GM18498 (cell line): ENCODE data around the gene CD40LG.
A peak's percentile ranks its signal among the peaks of the same experiment; 100 is the strongest.

Experiments
- ATAC-seq: cut with Tn5 transposase; IDR thresholded peaks from one replicate; pipeline ENCODE4 v1.9.1; 2021; ENCODE audit warnings: mild to moderate bottlenecking, moderate library complexity; ENCODE audit not compliant: unreplicated experiment

The CD40LG gene

DNA sequence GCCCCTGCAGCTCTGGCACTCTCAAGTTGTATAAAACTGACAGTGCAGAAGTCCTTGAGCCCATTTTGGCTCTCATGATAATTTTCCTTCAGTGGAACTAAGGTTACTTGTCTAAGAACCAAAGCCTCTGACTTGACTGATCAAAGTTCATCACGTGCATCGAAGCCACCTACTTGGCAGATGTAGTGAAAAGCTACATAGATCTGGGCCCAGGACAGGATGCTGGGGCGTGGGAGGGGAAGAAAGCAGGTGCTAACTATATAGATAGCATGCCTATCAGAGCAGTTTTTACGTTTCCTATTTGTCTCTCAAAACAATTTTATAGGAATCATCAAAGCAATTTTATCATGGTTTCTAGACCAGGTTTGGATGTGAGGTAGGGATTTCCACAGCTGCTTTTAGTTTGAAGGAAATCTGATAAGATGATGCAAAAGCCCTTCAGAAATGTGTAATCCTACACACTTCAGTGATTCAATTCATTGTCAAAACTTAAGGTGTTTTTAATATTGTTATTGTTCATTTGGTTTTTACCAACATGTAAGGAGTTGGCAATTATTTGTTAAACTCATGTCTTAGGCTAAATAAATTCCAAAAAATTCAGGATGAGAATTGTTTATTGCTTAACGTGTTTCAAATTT lies 1.2 kb upstream of the CD40LG start:
- no peak for ATAC-seq

DNA sequence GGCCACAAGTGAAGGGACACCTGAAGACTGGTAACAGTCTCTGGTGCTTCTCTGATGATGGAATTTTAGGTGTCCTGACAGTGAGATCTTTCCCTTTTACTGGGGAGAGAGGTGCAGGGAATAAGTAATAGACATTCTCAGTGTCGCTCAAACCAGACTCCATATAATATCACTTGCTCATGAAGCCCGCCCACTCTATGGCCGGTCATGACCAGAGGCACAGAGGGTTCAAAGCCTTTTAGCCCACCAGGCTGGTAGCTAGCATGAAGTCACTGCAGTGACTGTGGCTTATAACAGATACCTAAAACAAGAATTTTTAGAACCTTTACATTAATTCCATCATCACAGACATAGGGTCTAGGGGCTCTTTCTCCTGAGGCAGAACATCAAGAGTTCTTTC lies 2.9 kb downstream of the CD40LG start:
- no peak for ATAC-seq

DNA sequence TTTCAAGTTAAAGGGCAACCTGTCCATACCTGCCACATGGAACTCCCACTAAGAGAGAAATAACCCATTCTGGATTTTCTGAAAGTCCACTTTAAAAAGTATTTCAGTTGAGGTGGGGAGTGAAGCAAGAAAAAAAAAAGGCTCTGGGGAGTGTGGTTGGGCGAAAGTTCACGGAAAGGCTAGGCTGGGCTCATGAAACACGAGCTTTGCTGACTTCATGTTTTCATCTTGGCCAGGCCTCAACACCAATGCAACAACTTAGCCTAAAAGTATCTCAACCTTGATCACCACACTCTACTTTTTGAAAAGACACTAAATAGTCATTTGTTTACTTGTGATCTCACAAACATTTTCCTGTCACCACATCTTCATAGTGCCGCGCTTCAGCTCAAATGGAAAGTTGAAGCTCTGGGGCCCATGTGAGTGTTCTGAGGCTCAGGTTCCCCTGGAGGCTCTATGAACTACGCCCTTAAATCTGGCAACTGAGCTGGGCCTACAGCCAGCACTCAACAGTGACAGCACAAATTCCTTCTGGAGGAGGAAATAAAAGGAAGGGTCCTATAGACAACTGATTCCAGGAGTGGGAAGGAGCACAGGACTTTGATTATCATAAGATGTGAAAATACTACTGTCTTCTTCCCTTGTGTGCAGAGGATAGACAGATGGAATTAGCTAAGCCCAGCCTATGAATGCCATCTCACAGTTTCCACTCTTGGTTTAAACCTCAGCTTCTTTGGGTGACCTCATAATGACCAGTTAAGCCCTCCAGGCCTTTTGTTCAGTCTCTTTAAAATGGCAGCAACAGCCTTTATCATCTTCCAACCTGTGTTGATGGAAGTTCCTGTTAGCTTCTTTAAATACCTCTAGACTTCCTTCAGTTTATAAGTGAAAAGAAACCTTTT lies 5.1 kb downstream of the CD40LG start:
- ATAC-seq, result no peak

DNA sequence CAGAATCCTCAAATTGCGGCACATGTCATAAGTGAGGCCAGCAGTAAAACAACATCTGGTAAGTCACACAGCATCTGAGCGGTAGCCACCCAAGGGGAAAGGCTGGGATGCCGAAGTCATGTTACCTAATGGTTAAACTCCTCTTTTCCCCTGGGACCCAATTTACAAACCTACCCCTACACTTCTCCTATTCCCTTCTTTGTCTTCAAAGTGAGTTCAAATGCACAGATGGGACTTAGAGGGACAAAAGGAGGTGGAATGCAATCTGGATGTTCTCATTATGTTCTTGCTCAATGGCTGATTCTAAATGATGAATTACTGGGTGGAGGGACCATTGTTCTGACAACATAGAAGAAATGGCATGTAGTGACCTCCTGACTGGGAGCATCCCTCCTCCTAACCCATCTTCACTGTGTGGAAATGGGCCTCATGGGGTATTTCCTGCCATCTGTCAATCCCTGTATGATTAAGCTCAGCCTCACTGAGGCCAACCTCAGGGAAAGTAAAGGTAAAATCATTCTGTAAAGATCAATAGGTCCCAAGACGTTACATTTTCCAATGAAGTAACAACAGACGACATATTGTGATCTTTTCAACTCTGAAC lies 8.5 kb downstream of the CD40LG start:
- ATAC-seq, result no peak

DNA sequence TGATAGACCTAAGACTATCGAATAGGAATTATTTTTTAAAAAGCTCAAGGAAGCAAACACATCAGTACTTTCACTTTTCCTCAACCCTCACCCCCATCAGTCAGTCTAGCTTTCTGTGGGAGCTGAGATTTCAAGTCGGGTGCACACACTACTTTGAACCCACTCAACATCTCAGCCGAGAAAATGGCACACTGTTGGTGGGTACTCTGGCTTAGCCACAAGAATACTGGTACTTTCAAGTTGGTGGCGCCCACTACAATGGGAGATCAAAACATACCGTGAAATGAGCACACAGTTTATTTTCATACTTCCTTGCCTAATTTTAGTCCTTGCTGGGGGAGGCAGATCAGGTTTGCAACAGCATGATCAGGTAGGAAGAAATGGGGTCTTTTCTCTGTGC lies 10.2 kb downstream of the CD40LG start:
- ATAC-seq, result no peak

DNA sequence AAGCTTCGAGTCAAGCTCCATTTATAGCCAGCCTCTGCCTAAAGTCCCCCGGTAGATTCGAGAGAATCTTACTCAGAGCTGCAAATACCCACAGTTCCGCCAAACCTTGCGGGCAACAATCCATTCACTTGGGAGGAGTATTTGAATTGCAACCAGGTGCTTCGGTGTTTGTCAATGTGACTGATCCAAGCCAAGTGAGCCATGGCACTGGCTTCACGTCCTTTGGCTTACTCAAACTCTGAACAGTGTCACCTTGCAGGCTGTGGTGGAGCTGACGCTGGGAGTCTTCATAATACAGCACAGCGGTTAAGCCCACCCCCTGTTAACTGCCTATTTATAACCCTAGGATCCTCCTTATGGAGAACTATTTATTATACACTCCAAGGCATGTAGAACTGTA lies 11.2 kb downstream of the CD40LG start:
- ATAC-seq, result no peak

DNA sequence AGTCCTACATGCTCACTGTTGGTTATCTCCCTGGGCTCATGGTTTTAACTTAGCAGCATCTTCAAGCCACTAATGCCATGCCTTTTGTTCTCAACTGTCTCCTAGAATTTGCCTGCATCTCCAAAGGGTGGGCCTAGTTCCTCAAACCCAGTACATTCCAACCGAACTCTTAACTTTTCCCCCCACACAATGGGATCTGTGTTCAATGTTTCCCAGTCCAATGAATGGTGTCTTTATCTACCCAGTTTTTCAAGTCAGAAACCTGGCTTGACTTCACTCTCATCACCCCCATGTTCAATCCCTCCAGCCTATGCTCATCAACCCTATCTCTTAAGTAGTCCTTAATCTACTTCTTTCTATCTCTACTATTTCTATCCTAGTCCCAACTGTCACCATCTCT lies 12.9 kb downstream of the CD40LG start:
- ATAC-seq, result no peak

DNA sequence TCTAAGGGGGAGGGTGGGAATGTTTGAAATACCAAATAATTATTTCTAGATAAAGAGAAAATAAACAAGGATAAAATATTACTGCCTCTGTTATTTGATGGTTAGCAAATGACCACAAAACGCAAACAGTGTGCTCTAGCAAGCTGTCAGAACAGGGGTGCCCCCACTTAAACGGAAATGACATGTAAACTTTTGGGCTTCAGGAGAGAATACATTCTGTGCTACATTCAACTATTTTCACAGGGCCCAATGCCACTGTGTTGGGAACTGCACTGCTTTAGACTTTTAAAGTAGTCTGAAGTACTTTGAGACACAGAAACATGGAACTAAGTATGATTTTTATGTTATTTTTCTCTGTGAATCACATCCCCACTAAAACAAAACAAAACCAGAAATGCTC lies 14.1 kb downstream of the CD40LG start:
- no peak for ATAC-seq

DNA sequence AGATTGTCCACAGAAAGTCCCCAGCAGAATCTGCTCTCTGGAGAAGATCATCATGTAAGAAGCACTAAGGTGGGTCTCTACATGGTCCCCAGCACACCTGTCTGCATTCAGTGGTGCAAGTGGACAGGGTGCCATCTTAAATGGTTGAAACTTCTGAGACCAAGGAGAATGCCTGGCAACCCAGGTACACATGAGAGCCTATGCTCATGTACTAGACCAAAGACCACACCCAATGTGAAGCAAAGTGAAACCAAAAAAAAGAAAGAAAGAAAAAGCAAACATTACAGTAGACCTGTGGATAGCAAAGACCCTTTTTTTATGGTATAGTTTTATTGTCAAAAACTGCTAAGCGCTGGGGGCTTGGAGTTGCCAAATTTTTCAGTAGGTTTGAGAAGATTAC lies 15.0 kb downstream of the CD40LG start:
- no peak for ATAC-seq

DNA sequence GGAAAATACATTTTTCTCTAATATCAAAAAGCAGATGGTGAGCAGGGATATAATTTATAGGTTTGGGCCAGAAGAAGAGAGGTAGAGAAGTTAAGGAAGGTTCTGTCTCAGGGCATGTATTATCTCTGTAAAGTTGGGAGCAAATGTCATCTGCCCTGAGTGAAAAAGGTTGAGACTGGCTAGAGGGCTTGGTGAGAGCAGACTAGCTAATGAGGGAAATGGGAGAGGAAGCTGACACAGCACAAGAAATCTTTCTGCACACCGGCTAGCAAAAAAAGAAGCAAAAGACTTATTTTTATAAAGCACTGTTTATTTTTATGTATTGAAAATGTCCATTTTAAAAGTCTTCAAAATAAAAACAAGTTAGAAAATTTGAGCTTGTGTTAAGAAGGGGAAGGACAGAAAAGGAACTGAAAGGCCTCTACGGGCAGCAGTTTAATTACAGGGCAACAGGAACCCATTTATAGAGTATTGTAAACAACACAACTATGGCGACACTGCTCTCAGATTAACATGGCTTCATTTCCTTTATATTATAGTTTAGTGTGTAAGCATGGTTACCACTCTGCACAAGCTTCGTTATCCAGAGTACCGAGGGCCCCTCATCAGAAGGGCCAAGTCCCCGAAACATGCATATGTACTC lies 17.4 kb downstream of the CD40LG start:
- peak; percentile 89 for ATAC-seq

DNA sequence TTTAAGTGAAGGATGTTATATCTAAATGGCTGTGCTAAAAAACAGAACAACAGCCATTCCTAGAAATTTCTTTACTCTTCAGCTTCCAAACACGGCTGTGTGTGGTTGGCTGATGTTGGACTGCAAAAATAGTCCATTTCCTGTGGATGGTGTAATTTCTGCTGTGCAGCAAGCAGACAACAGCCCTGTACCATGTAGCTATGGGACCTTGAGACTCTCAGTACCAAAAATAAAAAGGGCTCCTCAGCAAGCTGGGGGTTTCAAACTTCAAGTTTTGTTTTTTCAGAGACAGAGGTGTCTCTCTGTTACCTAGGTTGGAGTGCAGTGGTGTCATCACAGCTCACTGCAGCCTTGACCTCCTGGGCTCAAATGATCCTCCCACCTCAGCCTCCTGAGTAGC lies 18.1 kb downstream of the CD40LG start:
- ATAC-seq, result peak; percentile 58

DNA sequence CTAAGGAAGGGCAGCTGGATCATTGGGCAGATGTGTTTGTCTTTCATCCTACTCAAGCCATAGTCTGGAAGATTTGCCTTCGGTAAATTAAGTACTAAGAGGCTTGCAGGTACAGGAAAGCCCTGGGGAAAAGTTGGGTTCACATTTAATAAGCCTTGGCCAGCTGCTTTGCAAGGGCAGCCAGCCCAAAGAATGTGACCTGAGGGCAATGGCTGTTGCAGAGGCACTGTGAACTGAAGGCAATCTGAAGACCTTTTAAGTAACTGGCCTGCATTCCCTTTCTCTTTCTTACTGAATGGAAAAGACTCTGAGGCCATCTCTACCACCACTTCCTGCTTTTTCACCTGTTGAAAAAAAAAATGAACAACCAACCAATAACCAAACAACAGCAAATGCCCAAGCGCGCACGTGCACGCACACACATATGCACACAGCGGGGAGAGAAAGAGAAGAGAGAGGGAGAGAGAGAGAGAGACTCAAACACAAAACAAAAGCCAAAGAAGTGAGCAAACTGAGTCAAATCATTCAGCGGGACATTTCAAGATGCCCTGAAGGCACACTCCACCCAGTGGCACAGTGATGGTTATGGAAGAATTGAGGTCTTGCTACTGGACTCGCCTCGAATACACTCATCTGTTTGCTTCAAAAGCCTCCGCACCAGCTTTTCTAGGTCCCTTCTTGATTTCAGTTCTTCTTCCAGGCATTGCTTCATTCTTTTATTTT lies 19.6 kb downstream of the CD40LG start:
- no peak for ATAC-seq

DNA sequence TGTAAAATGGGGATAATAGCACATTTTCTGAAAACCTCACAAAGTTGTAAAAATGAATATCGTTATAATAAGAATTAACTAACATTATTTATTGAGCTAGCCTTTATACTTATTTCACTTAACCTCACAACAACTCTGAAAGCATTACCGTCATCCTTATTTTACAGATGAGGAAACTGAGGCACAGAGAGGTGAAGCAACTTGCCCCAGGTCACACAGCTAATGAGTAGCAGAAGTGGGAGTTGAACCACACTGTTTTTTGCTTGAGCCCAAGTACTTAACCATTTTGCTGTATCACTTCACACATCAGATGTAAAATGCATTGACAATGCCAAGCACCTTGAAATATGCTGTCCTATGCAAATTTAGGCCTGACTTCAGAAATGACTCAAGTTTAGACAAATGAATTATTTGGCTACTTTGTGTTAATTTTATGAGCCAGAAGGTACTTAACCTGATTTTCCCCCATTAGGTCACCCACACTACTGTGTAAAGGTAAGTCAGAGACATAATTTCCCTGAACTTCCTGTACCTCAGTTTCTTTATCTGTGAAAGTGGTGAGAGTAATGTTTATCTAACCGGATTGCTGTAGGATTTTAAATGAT lies 23.1 kb downstream of the CD40LG start:
- ATAC-seq, result no peak

DNA sequence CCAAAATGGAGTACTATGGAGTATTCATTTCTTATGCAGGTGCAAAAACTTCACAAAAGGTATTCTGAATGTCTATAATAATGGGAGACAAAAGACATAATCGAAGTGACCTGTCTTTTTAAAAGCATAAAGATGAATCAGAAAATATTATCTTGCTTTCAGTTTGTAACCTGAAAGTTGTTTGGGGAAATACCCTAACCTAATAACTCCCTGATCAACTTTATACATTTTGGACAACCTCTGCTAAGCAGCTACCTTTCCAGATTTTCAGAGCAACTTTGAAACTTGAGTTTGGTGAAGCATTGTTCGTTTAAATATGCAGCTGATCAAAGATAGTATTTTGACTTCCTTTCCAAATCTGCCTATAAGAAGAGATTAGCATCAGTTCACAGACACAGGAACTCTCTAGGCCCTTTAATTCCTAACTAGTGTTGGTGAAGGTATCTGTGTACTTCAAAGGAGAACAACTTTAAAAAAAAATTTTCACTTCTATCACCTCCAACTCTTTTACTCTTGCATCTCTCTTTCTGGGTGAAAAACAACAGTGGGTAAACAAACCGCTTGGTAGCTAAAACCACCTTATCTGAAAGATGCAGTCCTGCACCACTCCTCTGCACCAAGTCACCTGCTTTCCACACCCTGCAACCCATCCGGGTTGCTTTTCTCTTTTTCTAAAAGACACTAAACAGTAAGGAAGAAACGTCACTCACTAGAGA lies 26.5 kb downstream of the CD40LG start:
- ATAC-seq, result peak; percentile 49

DNA sequence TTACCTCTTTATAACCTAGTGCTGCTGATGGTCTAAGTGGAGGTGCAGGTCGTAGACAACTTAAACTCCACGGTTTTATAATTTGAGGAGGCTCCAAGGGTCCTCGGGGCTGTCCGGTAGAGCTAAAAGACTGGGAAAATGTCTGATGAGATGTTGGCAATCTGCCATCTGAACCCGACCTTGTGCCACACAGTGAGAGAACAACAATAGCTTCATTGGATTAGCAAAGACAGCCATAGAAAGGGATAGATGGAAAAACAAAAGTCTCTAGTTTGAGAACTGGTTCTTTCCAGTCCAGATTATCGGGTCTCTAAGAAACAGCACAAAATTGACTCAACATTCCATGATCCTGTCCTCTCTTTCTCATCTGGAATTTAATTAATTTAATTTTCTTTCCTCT lies 31.6 kb downstream of the CD40LG start:
- no peak for ATAC-seq

DNA sequence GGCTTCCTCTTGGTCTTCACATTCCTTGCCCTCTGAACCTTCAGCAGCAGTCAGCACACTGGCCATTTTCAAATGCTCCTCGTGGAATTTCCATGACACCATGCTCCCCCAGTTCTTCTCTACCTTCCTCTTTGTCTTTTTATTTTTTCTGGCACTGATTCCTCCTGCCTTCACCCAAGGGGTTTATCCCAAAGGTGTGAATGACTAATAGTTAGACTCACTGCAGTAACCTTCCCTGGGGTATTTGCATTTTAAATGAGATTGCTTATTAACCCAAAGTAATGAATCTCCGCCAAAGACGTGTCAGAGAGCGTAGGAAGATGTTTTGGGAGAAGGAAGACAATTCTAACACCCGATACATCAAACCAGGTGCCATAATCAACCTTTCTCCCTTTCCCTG lies 36.2 kb downstream of the CD40LG start:
- ATAC-seq, result no peak

DNA sequence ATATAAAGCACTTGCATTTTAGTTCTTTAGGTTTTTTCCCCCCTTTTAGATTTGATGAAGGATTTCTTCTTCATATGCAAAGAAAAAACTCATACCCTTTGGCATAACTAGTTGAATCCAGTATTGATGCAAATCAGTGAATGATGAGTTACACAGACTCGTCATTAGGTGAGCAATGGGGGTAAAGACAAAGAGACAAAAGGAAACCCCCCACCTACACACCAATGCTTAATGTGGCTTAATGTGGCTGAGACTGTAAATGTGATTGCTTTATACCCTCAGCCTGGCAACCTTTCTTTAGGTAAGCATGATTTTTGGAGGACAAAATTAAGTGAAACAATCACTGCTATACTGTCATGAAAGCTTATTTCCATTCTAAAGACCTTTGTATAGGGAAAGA lies 39.5 kb downstream of the CD40LG start:
- no peak for ATAC-seq

DNA sequence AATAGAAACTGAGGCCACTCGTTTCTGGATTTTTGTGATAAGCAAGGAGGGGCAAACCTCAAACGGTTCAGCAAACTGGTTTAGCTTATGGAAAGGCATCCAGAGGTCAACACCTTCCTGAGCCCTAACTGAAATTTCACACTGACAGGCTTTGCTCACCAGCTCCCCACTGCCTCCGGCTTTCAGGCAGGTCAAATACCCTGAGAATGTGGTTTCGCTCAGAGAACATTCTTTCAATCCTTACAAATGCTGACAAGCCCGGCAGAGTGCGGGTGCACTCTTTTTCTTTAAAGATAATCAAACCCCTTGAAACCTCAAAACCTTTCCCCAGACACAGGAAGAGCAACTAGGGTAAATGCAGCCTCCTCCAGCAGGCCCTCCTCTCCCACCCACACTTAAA lies 41.5 kb downstream of the CD40LG start:
- no peak for ATAC-seq

DNA sequence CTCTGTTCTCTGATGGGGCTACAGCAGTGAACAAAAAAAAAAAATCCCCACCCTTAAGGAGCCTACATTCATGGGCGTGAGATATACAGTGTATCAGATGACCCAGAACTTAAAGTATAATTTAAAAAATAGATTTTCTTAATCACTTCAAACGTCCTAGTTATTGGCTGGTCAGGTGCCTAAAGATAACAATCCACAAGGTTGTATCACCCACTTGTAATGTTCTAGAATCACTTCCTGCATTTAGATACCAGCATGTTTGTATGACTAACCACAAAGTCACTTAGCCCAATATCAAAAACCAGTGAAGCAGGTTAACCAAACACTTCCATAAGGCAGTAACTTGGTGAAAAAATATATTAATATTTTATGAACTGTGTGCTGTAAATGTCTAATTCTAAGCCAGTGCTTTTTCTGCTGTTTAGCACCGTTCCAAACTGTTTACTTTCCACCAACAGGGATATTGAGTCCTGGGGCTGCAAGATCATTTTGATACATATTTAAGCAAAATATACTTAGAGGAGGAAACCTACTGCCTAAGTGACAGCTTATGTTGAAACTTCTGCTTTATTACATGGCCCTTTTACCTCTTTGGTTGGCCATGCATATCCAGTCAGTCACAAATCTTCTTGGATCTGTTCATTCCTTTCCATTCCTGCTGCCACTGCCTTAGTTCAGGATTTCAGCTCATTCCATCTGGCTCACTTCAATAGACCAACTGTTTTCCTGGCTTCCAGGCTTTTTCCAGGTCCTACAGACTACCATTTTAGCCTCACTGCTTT lies 43.3 kb downstream of the CD40LG start:
- no peak for ATAC-seq
